ENCODE data around the gene SLC37A4.

DNA sequence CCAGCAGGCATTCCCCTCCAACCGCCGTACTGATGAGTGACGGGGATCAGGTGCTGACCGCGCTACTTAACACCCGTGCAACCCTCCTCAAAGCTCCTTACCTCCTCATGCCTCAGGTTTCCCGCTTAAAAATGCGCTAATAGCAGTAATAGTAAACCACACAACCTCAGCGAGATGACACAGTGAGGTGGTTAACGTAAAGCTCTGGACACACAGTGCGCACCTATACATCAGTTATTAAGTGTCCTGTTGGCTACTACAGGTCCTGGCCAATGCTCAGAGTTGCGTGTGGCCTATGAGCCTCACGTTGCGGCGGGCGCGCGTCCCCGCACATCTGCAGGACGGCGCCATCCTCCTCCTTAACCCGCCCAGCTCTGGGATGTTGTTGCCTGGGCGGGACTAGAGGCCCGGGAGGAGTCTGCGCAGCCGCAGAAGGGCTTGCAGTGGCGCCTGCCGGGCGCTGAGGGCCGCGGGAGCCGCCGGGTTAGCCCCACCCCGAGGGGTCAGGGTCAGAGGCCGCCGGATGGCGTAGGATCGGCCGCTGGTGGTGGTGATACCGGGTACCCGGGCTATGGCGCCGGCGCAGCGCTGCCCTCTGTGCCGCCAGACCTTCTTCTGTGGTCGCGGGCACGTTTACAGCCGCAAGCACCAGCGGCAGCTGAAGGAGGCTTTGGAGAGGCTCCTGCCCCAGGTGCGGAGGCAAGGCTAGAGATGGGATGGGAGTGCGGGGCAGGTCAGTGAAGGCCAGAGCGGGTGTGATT is 32.9 kb downstream of the SLC37A4 start, which contains the start of gene CENATAC:
- TF ChIP-seq, protein P1, sequence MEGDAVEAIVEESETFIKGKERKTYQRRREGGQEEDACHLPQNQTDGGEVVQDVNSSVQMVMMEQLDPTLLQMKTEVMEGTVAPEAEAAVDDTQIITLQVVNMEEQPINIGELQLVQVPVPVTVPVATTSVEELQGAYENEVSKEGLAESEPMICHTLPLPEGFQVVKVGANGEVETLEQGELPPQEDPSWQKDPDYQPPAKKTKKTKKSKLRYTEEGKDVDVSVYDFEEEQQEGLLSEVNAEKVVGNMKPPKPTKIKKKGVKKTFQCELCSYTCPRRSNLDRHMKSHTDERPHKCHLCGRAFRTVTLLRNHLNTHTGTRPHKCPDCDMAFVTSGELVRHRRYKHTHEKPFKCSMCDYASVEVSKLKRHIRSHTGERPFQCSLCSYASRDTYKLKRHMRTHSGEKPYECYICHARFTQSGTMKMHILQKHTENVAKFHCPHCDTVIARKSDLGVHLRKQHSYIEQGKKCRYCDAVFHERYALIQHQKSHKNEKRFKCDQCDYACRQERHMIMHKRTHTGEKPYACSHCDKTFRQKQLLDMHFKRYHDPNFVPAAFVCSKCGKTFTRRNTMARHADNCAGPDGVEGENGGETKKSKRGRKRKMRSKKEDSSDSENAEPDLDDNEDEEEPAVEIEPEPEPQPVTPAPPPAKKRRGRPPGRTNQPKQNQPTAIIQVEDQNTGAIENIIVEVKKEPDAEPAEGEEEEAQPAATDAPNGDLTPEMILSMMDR (IDR thresholded peaks at IDR 0.05), result peak in 2 of 6 experiments; percentile 16 to 17
- TF ChIP-seq POLR2A (IDR thresholded peaks at IDR 0.05), result peak; percentile 49 to 80
